Osteocyte (in vitro differentiated cells): ENCODE measurements around the gene CLCF1. TPM values are rescaled to one million over a fixed set of nuclear protein-coding genes. Genes with fewer than 3 reads are reported as not detected.

Experiments used
- DNase-seq: peaks from one replicate; pipeline ENCODE4 v3.0.0; 2021; ENCODE audit warnings: mixed read lengths; ENCODE audit not compliant: unreplicated experiment; ENCODE audit errors: extremely low spot score
- H3K27ac Mint-ChIP-seq: one replicate; pipeline ENCODE4 v1.8.0; 2021; ENCODE audit warnings: mild to moderate bottlenecking, mixed read lengths; ENCODE audit not compliant: unreplicated experiment
- H3K27me3 Mint-ChIP-seq: one replicate; pipeline ENCODE4 v1.8.0; 2021; ENCODE audit warnings: mixed read lengths; ENCODE audit not compliant: unreplicated experiment
- H3K36me3 Mint-ChIP-seq: one replicate; pipeline ENCODE4 v1.8.0; 2021; ENCODE audit warnings: mixed read lengths; ENCODE audit not compliant: unreplicated experiment
- H3K4me1 Mint-ChIP-seq: one replicate; pipeline ENCODE4 v1.8.0; 2021; ENCODE audit warnings: mixed read lengths; ENCODE audit not compliant: unreplicated experiment
- H3K4me3 Mint-ChIP-seq: one replicate; pipeline ENCODE4 v1.8.0; 2021; ENCODE audit warnings: mild to moderate bottlenecking, moderate library complexity, mixed read lengths; ENCODE audit not compliant: unreplicated experiment
- H3K9me3 Mint-ChIP-seq: one replicate; pipeline ENCODE4 v1.8.0; 2021; ENCODE audit warnings: mixed read lengths; ENCODE audit not compliant: unreplicated experiment
- CTCF ChIP-seq: fragments of 200-600 bp; sonication (generic); IDR thresholded peaks from 2 replicates; pipeline ENCODE4 v1.5.0; 2021; ENCODE audit warnings: antibody characterized with exemption, mild to moderate bottlenecking, moderate library complexity
- total RNA-seq: library from RNA; stranded (reverse); gene quantifications from 2 replicates; pipeline ENCODE4 v1.2.1, GENCODE V29; 2021

The CLCF1 gene
- total RNA-seq, 1 donor from 2014 or later = 7.8 TPM

- no peaks in the 10 kb centered on the region for H3K36me3 Mint-ChIP-seq
- peak overlapping the region; percentile 99 for H3K27ac Mint-ChIP-seq
- H3K9me3 Mint-ChIP-seq = no peaks in the 10 kb centered on the region
- H3K4me3 Mint-ChIP-seq = peak overlapping the region; percentile 36
- H3K27me3 Mint-ChIP-seq = no peaks in the 10 kb centered on the region
- no peak for DNase-seq
- no peak for TF ChIP-seq CTCF
- peaks cover 67% of the 10 kb centered on the region for H3K4me1 Mint-ChIP-seq
Measured at GRCh38 chr11:67355023-67355793, 18.2 kb downstream of the CLCF1 start.

GRCh38 chr11:67354075-67355022 is 19.0 kb downstream of the CLCF1 start:
- H3K36me3 Mint-ChIP-seq = no peaks in the 10 kb centered on the region
- no peaks in the 10 kb centered on the region for H3K27me3 Mint-ChIP-seq
- H3K4me1 Mint-ChIP-seq = peaks cover 68% of the 10 kb centered on the region
- no peaks in the 10 kb centered on the region for H3K9me3 Mint-ChIP-seq
- peak overlapping the region; percentile 99 for H3K27ac Mint-ChIP-seq
- peak; percentile 33 for TF ChIP-seq CTCF
- no peak for DNase-seq
- peak overlapping the region; percentile 97 for H3K4me3 Mint-ChIP-seq

- no peaks in the 10 kb centered on the region for H3K36me3 Mint-ChIP-seq
- no peak for TF ChIP-seq CTCF
- no peaks in the 10 kb centered on the region for H3K9me3 Mint-ChIP-seq
- peaks cover 70% of the 10 kb centered on the region for H3K4me1 Mint-ChIP-seq
- DNase-seq = peak; percentile 99
- H3K27ac Mint-ChIP-seq = peak within 1 kb of the TSS; percentile 99
- no peaks in the 10 kb centered on the region for H3K27me3 Mint-ChIP-seq
- peak within 1 kb of the TSS; percentile 97 for H3K4me3 Mint-ChIP-seq
Measured at GRCh38 chr11:67353317-67354074, 19.9 kb downstream of the CLCF1 start, which contains the start of gene POLD4. Gene POLD4 (minus strand): TSS chr11:67353546. CDS start chr11:67353399, 147 bp downstream.

DNA sequence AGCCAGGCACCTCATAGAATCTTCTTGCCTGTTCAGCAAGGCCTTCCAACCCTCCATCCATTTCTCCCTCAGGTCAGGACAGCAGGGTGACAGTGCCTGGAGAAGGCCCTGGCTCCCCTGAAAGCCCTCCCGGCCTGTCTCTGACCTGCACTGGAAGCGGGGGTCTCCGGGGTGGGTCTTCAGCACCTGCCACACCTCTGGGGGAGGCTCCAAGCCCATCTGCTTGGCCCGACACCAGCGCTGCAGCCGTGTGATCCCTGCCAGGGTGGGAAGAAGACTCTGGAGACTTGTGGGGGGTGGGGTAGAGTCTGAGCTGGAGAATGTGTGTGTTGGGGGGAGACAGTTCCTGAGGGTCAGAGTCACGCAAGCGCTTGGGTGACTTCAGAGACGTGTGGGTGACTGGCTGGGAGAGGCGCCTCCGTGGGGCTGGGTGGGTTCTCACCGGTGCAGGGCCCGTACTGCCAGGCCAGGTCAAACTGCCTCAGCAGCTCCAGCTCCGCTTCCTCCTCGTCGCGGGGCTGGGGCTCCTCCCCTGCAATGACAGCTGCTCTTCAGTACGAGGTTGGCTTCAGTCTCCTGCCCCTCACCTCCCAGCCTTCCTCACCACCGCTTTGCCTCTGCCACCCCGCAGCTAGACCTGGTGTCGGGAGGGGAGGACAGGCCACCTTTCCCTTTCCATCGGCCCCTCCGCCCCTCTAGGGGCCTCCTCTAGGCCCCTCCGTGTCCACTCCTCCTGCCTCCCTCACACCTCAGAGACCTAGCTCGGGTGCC is 20.7 kb downstream of the CLCF1 start:
- H3K36me3 Mint-ChIP-seq = no peaks in the 10 kb centered on the region

More for the DNA sequence above, 20.7 kb downstream of the CLCF1 start:
- no peak for DNase-seq
- H3K27ac Mint-ChIP-seq = peak overlapping the region; percentile 99
- TF ChIP-seq CTCF = no peak
- H3K9me3 Mint-ChIP-seq = no peaks in the 10 kb centered on the region
- H3K27me3 Mint-ChIP-seq = no peaks in the 10 kb centered on the region
- peak overlapping the region; percentile 97 for H3K4me3 Mint-ChIP-seq
- peaks cover 66% of the 10 kb centered on the region for H3K4me1 Mint-ChIP-seq
